GM18511 (cell line): ENCODE data around the gene NARF.
"Not testable (repeated sequence)": the region's sequence is repeated elsewhere in the genome, so short reads cannot be mapped to it uniquely, and the experiment has no call there.

Experiments used
- ATAC-seq: cut with Tn5 transposase; IDR thresholded peaks from one replicate; pipeline ENCODE4 v1.9.1; 2021; ENCODE audit warnings: mild to moderate bottlenecking, moderate library complexity; ENCODE audit not compliant: unreplicated experiment

The NARF gene

DNA sequence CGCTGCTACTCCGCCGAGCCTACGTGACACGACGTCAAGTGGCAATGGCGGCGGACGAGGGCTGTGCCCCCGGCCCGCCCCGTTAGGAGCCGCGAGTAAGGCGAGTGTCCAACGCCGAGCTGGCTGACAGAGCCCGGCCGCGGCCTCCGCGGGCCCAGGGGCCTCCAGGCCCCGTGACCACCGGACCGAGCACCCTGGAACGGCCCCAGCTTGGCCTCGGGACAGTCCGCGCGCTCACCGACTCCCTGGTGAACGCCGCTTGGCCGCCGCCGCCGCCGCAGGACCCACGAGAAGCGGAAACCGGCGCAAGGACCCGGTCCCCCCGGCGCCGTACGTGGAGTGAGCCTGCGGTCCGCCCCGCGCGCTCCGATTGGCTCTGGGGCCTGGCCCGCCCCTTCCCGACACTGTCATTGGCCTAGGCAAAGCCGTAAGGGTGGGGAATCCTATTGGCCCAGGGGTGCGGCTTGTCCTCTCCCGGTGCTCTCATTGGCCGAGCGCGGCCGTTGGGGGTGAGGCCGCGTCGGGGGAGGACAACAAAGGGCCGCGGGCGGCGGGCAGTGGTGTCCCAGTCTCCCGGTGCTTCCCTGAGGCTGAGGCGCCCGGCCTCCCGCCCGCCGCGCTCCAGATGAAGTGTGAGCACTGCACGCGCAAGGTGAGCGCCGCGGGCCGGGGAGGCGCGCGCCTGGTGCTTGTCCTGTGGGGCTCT is at the start of gene NARF:
Gene NARF, plus strand, starts transcription at position 563 of the 706 bp plus-strand sequence. Its CDS starts 63 bp downstream, at position 626.
- peak; percentile 95 for ATAC-seq

DNA sequence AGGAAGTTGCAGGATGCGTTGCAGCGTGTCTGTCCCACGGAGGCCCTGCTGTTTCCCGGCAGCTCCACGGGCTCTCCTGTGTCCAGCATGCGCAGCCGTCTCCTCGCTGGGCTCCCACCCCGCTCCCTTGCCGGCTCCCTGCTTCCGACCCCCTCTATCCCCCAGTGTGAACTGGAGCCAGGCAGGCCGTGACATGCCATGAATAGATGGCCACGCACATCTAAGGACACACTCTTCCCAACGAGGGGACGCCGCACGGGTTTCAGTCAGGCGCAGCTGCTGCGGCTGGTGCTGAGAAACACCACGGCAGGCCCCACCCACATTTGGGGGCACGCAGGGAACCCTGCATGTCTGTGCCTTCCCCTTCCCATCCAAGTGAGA is 49.6 kb upstream of the NARF start:
- ATAC-seq: no peak

DNA sequence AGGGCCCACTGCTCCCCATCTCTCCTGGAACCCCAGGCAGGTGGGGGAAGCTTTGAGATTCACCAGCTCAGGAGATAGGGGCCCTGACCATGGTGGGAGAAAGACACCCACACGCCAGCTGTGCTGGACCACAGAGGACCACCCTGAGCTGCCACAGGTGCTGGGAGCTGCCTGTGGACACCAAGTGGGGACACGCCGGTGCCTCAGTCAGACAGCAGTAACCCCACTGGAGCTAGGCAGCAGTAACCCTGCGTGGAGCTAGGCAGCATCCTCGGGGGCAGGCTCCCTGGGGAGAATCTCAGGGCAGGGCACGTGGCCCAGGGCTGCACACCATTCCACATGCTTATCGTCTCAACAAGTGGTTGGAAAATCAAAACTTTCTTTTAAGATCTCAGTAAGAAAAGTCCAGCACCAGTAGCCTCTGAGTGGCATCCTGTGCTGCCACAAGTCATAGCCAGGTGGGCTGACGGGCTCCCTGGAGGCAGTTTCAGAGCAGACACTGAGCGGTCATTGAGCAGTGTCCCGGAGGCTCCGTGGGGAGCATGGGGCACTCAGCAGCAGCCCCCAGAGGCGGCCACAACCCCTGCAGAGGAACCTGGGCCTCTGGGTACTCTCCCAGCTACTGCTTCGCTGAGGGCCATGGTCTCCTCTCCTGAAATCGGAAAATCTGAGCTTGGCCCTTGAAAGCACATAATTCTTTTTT is 48.4 kb upstream of the NARF start:
- ATAC-seq: no peak

DNA sequence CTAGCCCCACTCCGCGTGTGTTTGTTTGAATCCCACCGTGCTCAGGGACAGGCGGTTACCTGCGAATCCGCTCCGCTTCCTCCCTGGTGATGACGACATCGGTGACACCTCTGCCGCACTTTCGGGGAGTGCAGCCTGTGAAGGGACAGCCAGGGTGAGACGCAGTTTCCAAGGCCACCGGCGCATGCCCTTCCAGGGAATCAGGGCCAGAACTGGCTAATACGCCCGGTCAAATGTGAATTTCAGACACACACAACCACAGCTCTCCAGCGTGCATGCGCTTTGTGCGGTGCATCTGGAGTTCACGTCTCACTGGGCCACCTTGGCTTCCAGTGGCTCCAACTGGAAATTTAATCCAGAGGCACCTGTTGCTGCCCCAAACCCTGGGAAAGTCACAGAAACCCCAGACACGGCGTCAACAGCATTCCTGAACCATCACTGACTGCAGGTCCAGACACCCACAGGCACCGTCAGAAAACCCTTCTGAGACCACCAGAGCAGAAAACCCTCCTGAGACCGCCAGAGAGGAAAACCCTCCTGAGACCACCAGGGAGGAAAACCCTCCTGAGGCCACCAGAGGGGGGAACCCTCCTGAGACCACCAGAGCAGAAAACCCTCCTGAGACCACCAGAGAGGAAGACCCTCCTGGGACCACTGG is 47.0 kb upstream of the NARF start:
- no peak for ATAC-seq

DNA sequence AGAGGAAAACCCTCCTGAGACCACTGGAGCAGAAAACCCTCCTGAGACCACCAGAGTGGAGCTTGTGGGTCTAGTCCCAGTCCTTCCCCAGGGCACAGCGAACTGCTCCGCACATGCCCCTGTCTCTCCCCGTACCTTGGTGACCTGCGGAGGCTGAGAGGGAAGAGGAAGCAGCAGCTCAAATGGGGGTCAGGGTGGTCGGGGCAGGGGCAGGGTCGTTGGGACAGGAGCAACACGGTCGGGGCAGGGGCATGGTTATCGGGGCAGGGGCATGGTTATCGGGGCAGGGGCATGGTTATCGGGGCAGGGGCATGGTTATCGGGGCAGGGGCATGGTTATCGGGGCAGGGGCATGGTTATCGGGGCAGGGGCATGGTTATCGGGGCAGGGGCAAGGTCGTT is 46.5 kb upstream of the NARF start:
- not testable (repeated sequence) for ATAC-seq

DNA sequence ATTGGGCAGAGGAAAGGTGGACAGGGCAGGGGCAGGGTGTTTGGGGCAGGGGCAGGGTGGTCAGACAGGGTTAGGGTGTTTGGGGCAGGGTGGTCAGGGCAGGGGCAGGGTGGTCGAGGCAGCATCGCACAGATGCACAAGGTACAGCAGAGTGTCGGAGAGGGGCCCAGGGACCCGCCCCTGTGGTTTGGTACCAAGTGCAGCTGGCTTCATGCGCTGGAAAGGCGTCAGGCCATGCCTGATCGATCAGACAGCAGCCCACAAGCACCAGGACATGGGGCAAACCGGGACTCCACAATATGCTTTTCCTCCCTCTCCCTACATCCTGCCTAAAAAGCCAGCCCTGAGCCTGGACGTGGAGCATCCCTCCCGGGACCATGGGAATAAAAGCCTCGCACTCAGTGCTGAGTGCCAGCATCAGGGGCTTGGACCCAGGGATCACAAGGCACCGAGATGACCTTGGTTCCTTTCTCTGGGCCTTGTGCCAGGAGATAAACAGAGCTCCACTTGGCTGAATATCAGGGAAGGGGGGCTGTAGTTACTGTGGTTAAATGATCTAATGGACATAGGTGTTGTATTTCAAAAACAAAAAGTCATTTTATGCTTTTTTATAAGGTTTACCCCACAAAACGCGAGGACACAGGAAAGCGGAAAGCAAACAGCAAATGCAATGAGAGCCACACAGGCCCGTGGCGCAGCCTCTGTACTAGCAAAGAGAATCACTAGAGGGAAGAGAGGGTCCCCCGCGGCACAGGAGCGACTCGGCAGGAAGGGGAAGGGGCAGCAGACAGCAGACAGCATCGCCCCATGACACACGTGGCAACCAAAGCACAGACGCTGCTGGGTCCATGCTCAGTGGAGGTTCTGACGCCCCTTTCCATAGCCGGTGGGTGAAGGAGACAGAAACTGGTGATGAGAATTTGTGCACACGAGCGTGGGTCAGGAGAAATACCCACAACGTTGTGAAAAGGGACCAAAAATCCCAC is 45.7 kb upstream of the NARF start:
- ATAC-seq: no peak

DNA sequence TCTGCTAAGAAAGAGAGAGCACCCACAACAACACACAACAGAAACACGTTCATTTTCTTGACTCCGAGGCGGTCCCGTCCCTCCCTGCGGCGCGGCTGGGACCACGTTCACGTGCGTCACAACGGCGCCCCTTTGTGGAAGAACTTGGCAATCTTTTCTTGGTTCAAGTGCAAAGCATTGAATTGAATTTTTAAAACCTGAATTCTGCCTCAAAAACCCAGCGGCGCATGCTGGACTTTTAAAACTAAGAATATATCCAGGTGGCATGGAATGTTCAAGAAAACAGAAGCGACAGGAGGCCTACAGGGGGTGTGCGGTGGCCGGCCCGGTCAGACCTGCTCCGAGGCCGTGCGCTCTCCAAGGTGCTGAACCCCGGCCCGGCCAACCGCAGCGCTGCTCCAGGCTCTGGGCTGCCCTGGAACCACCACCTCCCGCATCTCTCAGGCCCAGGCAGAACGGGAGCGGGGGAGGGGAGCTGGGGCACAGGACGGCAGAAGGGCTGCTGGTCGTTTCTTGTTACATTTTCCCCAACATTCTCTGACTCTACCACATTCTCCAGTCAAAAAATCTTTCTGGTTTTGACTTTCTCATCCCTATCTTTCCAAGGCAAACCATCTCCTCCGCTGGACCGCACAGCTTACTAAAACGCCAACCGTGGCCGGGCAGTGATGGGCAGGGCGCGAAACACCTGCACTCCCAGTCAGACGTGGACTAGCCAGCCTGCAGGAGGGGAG is 43.8 kb upstream of the NARF start:
- no peak for ATAC-seq

DNA sequence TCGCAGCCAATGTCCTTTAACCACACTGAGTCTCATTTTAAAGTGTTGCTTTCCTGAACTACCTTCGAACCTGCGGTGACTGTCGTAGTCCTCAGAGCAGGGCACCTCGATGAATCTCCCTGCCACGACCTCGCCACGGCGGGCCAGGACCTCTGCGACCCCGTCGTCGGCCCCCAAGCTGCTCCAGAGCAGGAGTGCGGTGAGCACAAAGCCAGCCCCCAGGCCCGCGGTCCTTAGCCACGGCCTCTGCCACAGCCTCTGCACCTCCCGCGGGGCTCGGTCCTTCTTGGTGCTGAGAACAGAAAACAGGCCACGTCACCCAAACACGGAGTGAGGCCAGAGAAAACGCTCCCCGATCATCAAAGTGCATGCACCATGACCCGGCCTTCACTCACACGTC is 43.2 kb upstream of the NARF start:
- ATAC-seq: no peak

DNA sequence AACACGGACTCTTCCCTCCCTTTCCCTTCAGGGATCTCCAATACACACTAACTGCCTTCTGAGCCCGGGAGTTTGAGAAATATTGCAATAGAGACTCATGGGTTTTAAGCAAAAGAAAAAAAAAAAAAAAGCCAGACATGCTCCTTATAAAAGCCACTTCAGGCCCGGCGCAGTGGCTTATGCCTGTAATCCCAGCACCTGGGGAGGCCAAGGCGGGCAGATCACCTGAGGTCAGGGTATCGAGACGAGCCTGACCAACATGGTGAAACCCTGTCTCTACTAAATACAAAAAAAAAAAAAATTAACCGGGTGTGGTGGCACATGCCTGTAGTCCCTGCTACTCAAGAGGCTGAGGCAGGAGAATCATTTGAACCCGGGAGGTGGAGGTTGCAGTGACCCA is 42.8 kb upstream of the NARF start:
- ATAC-seq: no peak

DNA sequence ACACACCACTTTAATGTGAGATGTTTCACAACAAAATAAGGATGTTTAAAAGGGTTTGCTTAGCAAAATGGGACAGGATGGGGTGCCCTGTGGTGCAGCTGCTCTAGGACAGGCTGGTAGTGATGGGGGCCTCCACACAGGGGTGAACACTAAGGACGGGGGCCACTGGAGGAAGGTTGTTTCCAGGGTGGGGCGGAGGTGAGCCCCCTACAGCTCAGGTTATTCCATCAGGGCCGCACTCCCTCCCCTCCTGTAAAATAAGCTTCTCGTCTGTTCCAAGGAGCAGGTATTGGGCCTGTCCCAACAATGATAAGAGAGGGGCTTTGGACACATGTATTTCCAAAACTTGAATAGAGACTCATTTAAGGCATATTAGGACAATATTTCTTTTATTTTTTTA is 42.3 kb upstream of the NARF start:
- ATAC-seq: no peak

DNA sequence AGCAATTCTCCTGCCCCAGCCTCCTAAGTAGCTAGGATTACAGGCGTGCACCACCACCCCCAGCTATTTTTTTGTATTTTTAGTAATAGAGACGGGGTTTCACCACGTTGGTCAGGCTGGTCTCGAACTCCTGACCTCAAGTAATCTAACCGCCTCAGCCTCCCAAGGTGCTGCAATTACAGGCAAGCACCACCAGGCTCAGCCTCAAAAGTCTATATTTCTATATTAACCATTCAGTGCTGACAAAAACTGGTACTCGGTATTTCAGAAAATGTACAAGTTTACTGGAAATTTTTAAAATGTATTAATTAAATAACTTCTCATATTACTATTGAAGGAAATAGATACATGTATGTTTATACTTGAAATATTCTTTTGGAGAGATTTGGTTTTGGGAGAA is 41.8 kb upstream of the NARF start:
- ATAC-seq: no peak

DNA sequence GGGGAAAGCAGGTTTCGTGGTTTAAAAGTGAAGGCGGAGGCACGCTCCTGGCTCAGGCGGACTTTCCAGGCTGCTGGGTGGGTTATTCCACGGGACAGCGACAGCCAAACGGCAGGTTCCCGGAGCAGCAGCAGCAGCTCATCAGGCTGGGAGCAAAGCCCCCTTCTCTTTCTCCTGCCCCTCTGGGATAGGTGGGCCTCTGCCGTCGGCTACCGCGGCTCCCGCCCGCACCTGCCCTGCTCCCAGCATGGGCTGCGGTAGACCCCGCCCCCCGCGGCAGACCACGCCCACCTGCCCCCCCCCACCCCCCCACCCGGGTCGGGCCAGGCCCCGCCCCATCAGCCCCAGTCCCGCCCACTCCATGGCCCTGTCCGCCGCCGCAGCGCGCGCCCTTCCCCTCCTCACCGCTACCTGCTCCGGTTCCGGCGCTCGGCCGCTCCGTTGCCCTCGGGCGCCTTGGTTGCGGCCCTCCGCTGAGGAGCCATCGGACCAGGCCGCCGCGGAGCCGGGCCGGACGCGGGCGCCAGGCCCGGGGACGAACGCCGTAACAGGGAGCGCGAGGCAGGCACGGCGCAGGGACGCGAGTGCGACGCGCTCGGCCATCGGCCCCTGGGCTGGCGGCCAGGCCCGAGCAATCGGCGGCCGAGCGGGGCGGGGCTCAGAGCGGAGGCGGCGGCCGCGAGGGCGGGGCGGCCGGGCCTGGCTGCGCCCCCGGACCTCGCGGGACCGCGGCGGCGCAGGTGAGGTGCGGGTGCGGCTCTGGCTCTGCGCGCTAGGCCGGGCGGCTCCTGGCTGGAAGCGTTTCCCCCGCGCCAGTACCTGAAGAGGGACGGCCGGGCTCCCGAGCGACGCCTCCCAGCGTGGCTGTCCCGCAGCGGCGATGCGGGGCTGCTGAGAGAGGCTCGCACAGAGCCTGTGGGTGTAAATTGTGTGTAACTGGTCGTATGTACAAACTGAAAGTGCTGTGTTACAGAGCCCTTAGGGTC is 40.2 kb upstream of the NARF start, which contains the start of the genes HEXD and OGFOD3:
Gene HEXD, plus strand, starts transcription at position 347 of the 986 bp plus-strand sequence. CDS start 1,453 bp downstream, outside the sequence.
Gene OGFOD3, minus strand, starts transcription at position 586 of the 986 bp plus-strand sequence. Its CDS starts 101 bp downstream, at position 485.
- ATAC-seq: peak; percentile 84

DNA sequence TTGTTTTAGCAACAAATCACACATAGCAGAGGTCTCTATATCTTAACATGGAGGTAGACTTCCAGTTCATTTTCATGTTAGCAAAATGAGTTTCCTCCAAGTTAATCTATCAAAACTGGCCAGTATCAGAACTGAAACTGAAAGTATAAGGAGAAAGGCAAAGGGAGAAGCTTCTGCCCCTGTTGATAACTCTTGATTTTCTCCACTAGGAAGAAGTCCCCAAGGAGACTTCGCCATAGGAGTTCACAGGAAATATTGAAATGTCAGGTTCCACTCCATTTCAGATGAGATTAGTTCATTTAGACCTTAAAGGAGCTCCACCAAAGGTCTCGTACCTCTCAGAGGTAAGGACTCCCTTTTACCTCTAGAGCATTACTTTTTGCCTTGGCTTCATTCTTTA is 39.0 kb upstream of the NARF start:
- no peak for ATAC-seq

DNA sequence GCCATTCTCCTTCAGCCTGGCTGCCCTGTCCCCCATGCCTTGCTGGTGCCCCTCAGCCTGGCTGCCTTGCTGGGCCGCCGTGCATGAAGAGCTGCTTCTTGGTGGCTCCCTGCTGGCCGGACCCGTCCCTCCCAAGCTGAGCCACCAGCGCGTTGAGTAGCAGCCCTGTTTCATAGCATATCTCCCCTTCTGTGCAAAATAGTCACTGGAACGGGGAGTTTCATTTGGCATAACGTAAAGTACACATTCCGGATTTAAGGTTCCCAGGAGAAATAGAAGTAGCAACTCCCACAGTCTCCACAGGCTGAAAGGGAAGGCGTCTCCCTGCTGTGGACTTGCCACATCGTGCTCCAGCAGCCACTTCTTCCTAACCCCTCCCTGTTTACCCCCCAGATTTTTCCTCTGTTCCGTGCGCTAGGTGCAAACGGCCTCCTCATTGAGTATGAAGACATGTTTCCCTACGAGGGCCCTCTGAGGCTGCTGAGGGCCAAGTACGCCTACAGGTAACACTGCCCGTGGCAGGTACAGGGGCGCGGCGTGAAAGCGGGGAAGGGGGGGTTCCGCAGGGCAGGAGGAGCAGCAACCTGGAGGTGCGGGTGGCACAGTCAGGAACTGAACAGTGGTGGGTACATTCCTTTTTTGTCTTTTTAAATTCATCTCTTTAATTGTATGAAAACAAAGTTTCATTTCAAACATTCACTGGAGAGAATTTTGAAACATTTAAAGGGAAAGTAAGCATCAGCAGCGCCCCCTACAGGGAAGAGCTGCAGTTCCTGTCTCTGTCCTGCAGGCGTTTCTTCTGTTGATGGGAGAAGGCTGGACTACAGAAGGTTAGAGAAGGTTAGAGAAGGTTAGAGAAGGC is 34.3 kb upstream of the NARF start:
- ATAC-seq: no peak

DNA sequence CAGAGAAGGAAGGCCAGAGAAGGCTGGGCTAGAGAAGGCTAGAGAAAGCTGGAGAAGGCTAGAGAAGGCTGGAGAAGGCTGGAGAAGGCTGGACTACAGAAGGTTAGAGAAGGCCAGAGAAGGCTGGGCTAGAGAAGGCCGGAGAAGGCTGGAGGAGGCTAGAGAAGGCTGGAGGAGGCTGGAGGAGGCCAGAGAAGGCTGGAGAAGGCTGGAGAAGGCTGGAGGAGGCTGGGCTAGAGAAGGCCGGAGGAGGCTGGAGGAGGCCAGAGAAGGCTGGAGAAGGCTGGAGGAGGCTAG is 33.7 kb upstream of the NARF start:
- no peak for ATAC-seq

DNA sequence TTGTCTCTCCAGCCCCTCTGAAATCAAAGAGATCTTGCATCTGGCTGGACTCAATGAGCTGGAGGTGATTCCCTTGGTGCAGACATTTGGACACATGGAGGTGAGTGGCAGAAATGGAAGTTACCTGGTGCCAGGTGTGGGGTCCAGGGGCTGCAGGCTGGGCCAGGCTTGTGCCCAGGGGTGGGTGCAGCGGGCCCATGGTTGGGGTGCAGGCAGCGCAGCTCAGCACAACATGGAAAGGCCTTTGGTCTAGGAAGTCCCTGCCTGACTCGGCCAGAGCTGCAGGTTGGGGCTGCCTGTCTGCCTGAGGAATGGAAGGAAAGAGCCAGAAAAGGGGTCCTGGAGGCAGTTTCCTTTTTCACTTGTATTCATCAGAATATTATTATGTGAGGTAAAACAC is 30.0 kb upstream of the NARF start:
- ATAC-seq: no peak

DNA sequence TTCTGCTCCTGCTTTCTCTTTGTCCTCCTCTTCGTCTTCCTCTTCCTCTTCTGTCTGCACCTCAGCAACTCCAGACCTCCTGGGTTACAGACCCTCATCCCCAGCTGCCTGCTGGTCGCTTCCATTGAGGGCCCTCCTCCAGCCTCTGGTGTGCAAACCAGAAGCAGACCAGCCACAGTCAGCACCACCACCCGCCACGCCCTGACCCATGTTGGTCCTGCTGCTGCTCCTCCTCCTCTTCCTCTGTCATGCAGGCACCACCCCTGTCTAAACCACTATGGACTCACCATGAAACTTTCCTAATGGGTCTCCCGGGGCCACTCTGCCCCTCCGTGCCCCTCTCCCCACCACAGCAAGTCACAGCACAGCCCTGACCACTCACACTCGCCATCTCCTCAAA is 28.7 kb upstream of the NARF start:
- ATAC-seq: no peak

DNA sequence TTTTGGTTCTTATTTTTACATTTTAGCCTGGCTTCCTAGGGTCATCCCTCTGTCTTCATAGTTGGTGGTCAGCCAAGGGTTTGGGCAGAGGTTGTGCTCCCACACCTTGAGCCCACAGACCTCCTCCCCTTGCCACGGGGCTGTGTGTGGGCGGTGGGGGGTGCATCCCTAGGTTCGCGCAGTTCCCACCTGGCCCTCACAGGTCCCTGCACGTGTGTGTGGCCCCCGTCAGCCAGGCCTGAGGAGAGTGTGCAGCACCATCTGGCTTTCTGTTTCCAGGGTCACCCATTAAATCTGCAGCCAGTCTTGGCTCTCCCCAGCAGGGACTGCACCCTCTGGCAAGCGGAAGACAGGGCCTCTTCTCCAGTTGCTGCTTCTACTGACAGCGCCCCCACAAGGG is 26.5 kb upstream of the NARF start:
- ATAC-seq: no peak
